A172 (cell line): ENCODE measurements around the gene PDE4D. TPM values are rescaled to one million over a fixed set of nuclear protein-coding genes. Genes with fewer than 3 reads are reported as not detected.
"Not testable (repeated sequence)": the region's sequence is repeated elsewhere in the genome, so short reads cannot be mapped to it uniquely, and the experiment has no call there.

ENCODE experiments used
- DNase-seq: peaks from one replicate; pipeline ENCODE4 v3.0.0-alpha.2; 2015; ENCODE audit warnings: low spot score
- total RNA-seq: library from RNA; depleted of rRNA; stranded (reverse); fragments of >200 nt; shearing (Covaris generic); gene quantifications from 2 replicates; pipeline ENCODE4 v1.2.3, GENCODE V29; 2014

The PDE4D gene
- total RNA-seq, 1 experiment from 2014 or later, result 7.6 TPM

- DNase-seq, result peak; percentile 62
Observed at GRCh38 chr5:59799668-59800346, 93.7 kb downstream of the PDE4D start.

- DNase-seq, result peak; percentile 74
Observed at GRCh38 chr5:59798862-59799667, 94.5 kb downstream of the PDE4D start.

- DNase-seq, result no peak
Observed at GRCh38 chr5:59795141-59795540, 98.4 kb downstream of the PDE4D start.

- DNase-seq, result peak; percentile 95
Observed at GRCh38 chr5:59792983-59793585, 100.4 kb downstream of the PDE4D start.

GRCh38 chr5:59791617-59792016, 101.9 kb downstream of the PDE4D start:
- DNase-seq, result no peak

- peak; percentile 52 for DNase-seq
Observed at GRCh38 chr5:59790776-59791475, 102.6 kb downstream of the PDE4D start.

GRCh38 chr5:59790376-59790775, 103.2 kb downstream of the PDE4D start:
- DNase-seq, result peak; percentile 73

GRCh38 chr5:59789894-59790293, 103.6 kb downstream of the PDE4D start:
- DNase-seq, result no peak

GRCh38 chr5:59789197-59789596, 104.3 kb downstream of the PDE4D start:
- no peak for DNase-seq

GRCh38 chr5:59786334-59786805, 107.2 kb downstream of the PDE4D start:
- peak; percentile 85 for DNase-seq

- DNase-seq, result no peak
Observed at GRCh38 chr5:59785676-59786333, 107.7 kb downstream of the PDE4D start.

- not testable (repeated sequence) for DNase-seq
Observed at GRCh38 chr5:59784708-59785107, 108.8 kb downstream of the PDE4D start.

- DNase-seq, result no peak
Observed at GRCh38 chr5:59783264-59783663, 110.3 kb downstream of the PDE4D start.

- DNase-seq, result no peak
Observed at GRCh38 chr5:59782856-59783255, 110.7 kb downstream of the PDE4D start.

GRCh38 chr5:59779453-59779852, 114.1 kb downstream of the PDE4D start:
- DNase-seq, result no peak

- no peak for DNase-seq
Observed at GRCh38 chr5:59777028-59777427, 116.5 kb downstream of the PDE4D start.

GRCh38 chr5:59773294-59773693, 120.2 kb downstream of the PDE4D start:
- peak; percentile 40 for DNase-seq

- no peak for DNase-seq
Observed at GRCh38 chr5:59772757-59773156, 120.8 kb downstream of the PDE4D start.

GRCh38 chr5:59772206-59772605, 121.3 kb downstream of the PDE4D start:
- DNase-seq, result no peak

GRCh38 chr5:59770953-59771352, 122.6 kb downstream of the PDE4D start:
- no peak for DNase-seq

GRCh38 chr5:59769832-59770231, 123.7 kb downstream of the PDE4D start:
- no peak for DNase-seq

GRCh38 chr5:59769041-59769360, 124.5 kb downstream of the PDE4D start:
- no peak for DNase-seq
